ENCODE data around the gene NELL2.

The NELL2 gene

GRCh38 chr12:44550377-44550776, 325.7 kb downstream of the NELL2 start:
- TF ChIP-seq TAF1 (IDR thresholded peaks at IDR 0.05; ENCODE audit: borderline replicate concordance, insufficient read depth, low read length) (no peak), POLR2AphosphoS5 (IDR thresholded peaks at IDR 0.05; ENCODE audit: low read depth, low read length) (no peak), FOXP2 (optimal IDR thresholded peaks at IDR 0.05; ENCODE audit: borderline replicate concordance, extremely low read depth, extremely low read length, insufficient read depth) (no peak), SIN3A (IDR thresholded peaks at IDR 0.05; ENCODE audit: borderline replicate concordance, insufficient read depth, low read length) (no peak)
- TF ChIP-seq, protein P1, sequence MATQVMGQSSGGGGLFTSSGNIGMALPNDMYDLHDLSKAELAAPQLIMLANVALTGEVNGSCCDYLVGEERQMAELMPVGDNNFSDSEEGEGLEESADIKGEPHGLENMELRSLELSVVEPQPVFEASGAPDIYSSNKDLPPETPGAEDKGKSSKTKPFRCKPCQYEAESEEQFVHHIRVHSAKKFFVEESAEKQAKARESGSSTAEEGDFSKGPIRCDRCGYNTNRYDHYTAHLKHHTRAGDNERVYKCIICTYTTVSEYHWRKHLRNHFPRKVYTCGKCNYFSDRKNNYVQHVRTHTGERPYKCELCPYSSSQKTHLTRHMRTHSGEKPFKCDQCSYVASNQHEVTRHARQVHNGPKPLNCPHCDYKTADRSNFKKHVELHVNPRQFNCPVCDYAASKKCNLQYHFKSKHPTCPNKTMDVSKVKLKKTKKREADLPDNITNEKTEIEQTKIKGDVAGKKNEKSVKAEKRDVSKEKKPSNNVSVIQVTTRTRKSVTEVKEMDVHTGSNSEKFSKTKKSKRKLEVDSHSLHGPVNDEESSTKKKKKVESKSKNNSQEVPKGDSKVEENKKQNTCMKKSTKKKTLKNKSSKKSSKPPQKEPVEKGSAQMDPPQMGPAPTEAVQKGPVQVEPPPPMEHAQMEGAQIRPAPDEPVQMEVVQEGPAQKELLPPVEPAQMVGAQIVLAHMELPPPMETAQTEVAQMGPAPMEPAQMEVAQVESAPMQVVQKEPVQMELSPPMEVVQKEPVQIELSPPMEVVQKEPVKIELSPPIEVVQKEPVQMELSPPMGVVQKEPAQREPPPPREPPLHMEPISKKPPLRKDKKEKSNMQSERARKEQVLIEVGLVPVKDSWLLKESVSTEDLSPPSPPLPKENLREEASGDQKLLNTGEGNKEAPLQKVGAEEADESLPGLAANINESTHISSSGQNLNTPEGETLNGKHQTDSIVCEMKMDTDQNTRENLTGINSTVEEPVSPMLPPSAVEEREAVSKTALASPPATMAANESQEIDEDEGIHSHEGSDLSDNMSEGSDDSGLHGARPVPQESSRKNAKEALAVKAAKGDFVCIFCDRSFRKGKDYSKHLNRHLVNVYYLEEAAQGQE (IDR thresholded peaks at IDR 0.05; ENCODE audit: insufficient read depth in 1 of 2, low read depth in 2 of 2, low read length in 2 of 2) = no peak

GRCh38 chr12:44546060-44546459, 330.1 kb downstream of the NELL2 start:
- TF ChIP-seq TAF1 (IDR thresholded peaks at IDR 0.05; ENCODE audit: borderline replicate concordance, insufficient read depth, low read length) (no peak), POLR2AphosphoS5 (IDR thresholded peaks at IDR 0.05; ENCODE audit: low read depth, low read length) (no peak), SIN3A (IDR thresholded peaks at IDR 0.05; ENCODE audit: borderline replicate concordance, insufficient read depth, low read length) (no peak), FOXP2 (optimal IDR thresholded peaks at IDR 0.05; ENCODE audit: borderline replicate concordance, extremely low read depth, extremely low read length, insufficient read depth) (no peak)
- TF ChIP-seq, protein P1 (IDR thresholded peaks at IDR 0.05; ENCODE audit: insufficient read depth in 1 of 2, low read depth in 2 of 2, low read length in 2 of 2) = no peak

GRCh38 chr12:44544018-44544417, 332.1 kb downstream of the NELL2 start:
- TF ChIP-seq, protein P1 (IDR thresholded peaks at IDR 0.05; ENCODE audit: insufficient read depth in 1 of 2, low read depth in 2 of 2, low read length in 2 of 2) = no peak
- TF ChIP-seq SIN3A (IDR thresholded peaks at IDR 0.05; ENCODE audit: borderline replicate concordance, insufficient read depth, low read length) (no peak), FOXP2 (optimal IDR thresholded peaks at IDR 0.05; ENCODE audit: borderline replicate concordance, extremely low read depth, extremely low read length, insufficient read depth) (no peak), POLR2AphosphoS5 (IDR thresholded peaks at IDR 0.05; ENCODE audit: low read depth, low read length) (no peak), TAF1 (IDR thresholded peaks at IDR 0.05; ENCODE audit: borderline replicate concordance, insufficient read depth, low read length) (no peak)

GRCh38 chr12:44542716-44543115, 333.4 kb downstream of the NELL2 start:
- TF ChIP-seq, protein P1 (IDR thresholded peaks at IDR 0.05; ENCODE audit: insufficient read depth in 1 of 2, low read depth in 2 of 2, low read length in 2 of 2) = no peak
- TF ChIP-seq FOXP2 (optimal IDR thresholded peaks at IDR 0.05; ENCODE audit: borderline replicate concordance, extremely low read depth, extremely low read length, insufficient read depth) = no peak
- TF ChIP-seq POLR2AphosphoS5 (IDR thresholded peaks at IDR 0.05; ENCODE audit: low read depth, low read length) = no peak
- no peak for TF ChIP-seq TAF1 (IDR thresholded peaks at IDR 0.05; ENCODE audit: borderline replicate concordance, insufficient read depth, low read length)
- TF ChIP-seq SIN3A (IDR thresholded peaks at IDR 0.05; ENCODE audit: borderline replicate concordance, insufficient read depth, low read length) = no peak

GRCh38 chr12:44537354-44537753, 338.8 kb downstream of the NELL2 start:
- TF ChIP-seq, protein P1 (IDR thresholded peaks at IDR 0.05; ENCODE audit: insufficient read depth in 1 of 2, low read depth in 2 of 2, low read length in 2 of 2) = no peak
- TF ChIP-seq TAF1 (IDR thresholded peaks at IDR 0.05; ENCODE audit: borderline replicate concordance, insufficient read depth, low read length) (no peak), FOXP2 (optimal IDR thresholded peaks at IDR 0.05; ENCODE audit: borderline replicate concordance, extremely low read depth, extremely low read length, insufficient read depth) (no peak), POLR2AphosphoS5 (IDR thresholded peaks at IDR 0.05; ENCODE audit: low read depth, low read length) (no peak), SIN3A (IDR thresholded peaks at IDR 0.05; ENCODE audit: borderline replicate concordance, insufficient read depth, low read length) (no peak)

Measured in PFSK-1 (cell line).